GM21529 (cell line): ENCODE results near the gene CACTIN.

Source experiments
- ATAC-seq: cut with Tn5 transposase; IDR thresholded peaks from one replicate; pipeline ENCODE4 v1.9.1; 2021; ENCODE audit not compliant: unreplicated experiment

Gene CACTIN

GRCh38 chr19:3646336-3647092, 19.9 kb upstream of the CACTIN start:
- no peak for ATAC-seq

GRCh38 chr19:3645726-3646125, 19.1 kb upstream of the CACTIN start:
- ATAC-seq: no peak

- ATAC-seq: no peak
These were observed 18.4 kb upstream of the CACTIN start for GRCh38 chr19:3645067-3645396.

GRCh38 chr19:3644351-3645066, 17.9 kb upstream of the CACTIN start:
- no peak for ATAC-seq

GRCh38 chr19:3643674-3644313, 17.2 kb upstream of the CACTIN start:
- ATAC-seq: no peak

- no peak for ATAC-seq
These were observed 16.5 kb upstream of the CACTIN start for GRCh38 chr19:3642987-3643673.

GRCh38 chr19:3642296-3642695, 15.7 kb upstream of the CACTIN start:
- no peak for ATAC-seq

GRCh38 chr19:3641515-3642269, 15.1 kb upstream of the CACTIN start:
- ATAC-seq: no peak

GRCh38 chr19:3639479-3639878, 12.9 kb upstream of the CACTIN start:
- ATAC-seq: no peak

- ATAC-seq: no peak
These were observed 11.9 kb upstream of the CACTIN start for GRCh38 chr19:3638208-3639193.

- ATAC-seq: no peak
These were observed 11.0 kb upstream of the CACTIN start for GRCh38 chr19:3637621-3638020.

- ATAC-seq: no peak
These were observed 10.4 kb upstream of the CACTIN start for GRCh38 chr19:3636962-3637361.

GRCh38 chr19:3636506-3636905, 9.9 kb upstream of the CACTIN start:
- ATAC-seq: no peak

- no peak for ATAC-seq
These were observed 8.0 kb upstream of the CACTIN start for GRCh38 chr19:3634496-3635045.

GRCh38 chr19:3633559-3633988, 7.0 kb upstream of the CACTIN start:
- ATAC-seq: no peak

- ATAC-seq: no peak
These were observed 6.4 kb upstream of the CACTIN start for GRCh38 chr19:3632739-3633558.

GRCh38 chr19:3632098-3632497, 5.5 kb upstream of the CACTIN start:
- ATAC-seq: no peak

- no peak for ATAC-seq
These were observed 4.7 kb upstream of the CACTIN start for GRCh38 chr19:3631053-3631861.
